H1 (cell line): ENCODE measurements around the gene USP24. TPM values are rescaled to one million over a fixed set of nuclear protein-coding genes. Genes with fewer than 3 reads are reported as not detected.

Experiments
- CTCF ChIA-PET: fragments of 300-600 bp; sonication (Branson Sonifier 250); formaldehyde crosslinking; loops from one replicate; lab custom pipeline; 2021; ENCODE audit not compliant: partially characterized antibody; lab: Charles Lee
- POLR2A ChIA-PET: fragments of 300-600 bp; sonication (Branson Sonifier 250); formaldehyde crosslinking; loops from one replicate; lab custom pipeline; 2021; ENCODE audit warnings: inconsistent platforms; ENCODE audit not compliant: partially characterized antibody; lab: Charles Lee
- DNase-seq, 2 experiments: peaks; one replicate each; pipeline versions ENCODE4 v3.0.0 to v3.0.0-alpha.2; 2010 to 2022; ENCODE audit warnings: low spot score in 2 of 2, low read depth in 1 of 2, mixed read lengths in 1 of 2
- FAIRE-seq: peaks from 2 replicates; lab custom pipeline; 2011; peaks lifted over from hg19 to GRCh38; lab: Jason Lieb, UNC
- H2AFZ ChIP-seq: 2 replicates; pipeline ENCODE4 v1.8.1; 2012; ENCODE audit warnings: low read length, inconsistent platforms
- H2AK5ac ChIP-seq: 2 replicates; pipeline ENCODE4 v1.6.1; 2013; ENCODE audit warnings: low read depth, low read length
- H2BK120ac ChIP-seq: replicated peaks from 2 replicates; pipeline ENCODE3; 2013; ENCODE audit warnings: low read depth, low read length, inconsistent platforms
- H2BK12ac ChIP-seq: 2 replicates; pipeline ENCODE4 v1.6.1; 2013; ENCODE audit warnings: low read depth, low read length
- H2BK15ac ChIP-seq: 2 replicates; pipeline ENCODE4 v1.6.1; 2013; ENCODE audit warnings: low read length
- H2BK20ac ChIP-seq: 2 replicates; pipeline ENCODE4 v1.6.1; 2013; ENCODE audit warnings: low read length
- H2BK5ac ChIP-seq: 2 replicates; pipeline ENCODE4 v1.6.1; 2013; ENCODE audit warnings: low read depth, low read length
- H3K14ac ChIP-seq: 2 replicates; pipeline ENCODE4 v1.6.1; 2013; ENCODE audit warnings: inconsistent platforms; ENCODE audit not compliant: insufficient read length
- H3K18ac ChIP-seq: 2 replicates; pipeline ENCODE4 v1.6.1; 2013; ENCODE audit warnings: low read length; ENCODE audit errors: extremely low read depth
- H3K23ac ChIP-seq: 2 replicates; pipeline ENCODE4 v1.6.1; 2013; ENCODE audit warnings: inconsistent platforms; ENCODE audit not compliant: insufficient read length
- H3K23me2 ChIP-seq: 2 replicates; pipeline ENCODE4 v1.6.1; 2013; ENCODE audit warnings: low read depth, low read length
- H3K27ac ChIP-seq: 2 replicates; pipeline ENCODE4 v1.6.1; 2011; ENCODE audit warnings: low read depth, low read length, inconsistent platforms
- H3K27me3 ChIP-seq, 4 experiments: replicated peaks in 1 of 4; 1 replicate in 1 of 4; 2 replicates in 3 of 4; pipeline versions ENCODE4 v1.6.1 to v1.8.1; 2011 to 2013; ENCODE audit warnings: low read length in 3 of 4, mild to moderate bottlenecking in 3 of 4, inconsistent platforms in 2 of 4, mixed read lengths in 2 of 4, moderate library complexity in 1 of 4; ENCODE audit not compliant: control insufficient read depth in 3 of 4, insufficient read depth in 3 of 4; ENCODE audit errors: extremely low read depth in 1 of 4
- H3K36me3 ChIP-seq, 4 experiments: 2 replicates each; pipeline versions ENCODE4 v1.6.1 to v1.8.1; 2011 to 2013; ENCODE audit warnings: mild to moderate bottlenecking in 4 of 4, low read length in 3 of 4, moderate library complexity in 2 of 4, control low read depth in 1 of 4, inconsistent platforms in 1 of 4; ENCODE audit not compliant: insufficient read depth in 4 of 4, control insufficient read depth in 2 of 4
- H3K4ac ChIP-seq: replicated peaks from 2 replicates; pipeline ENCODE3; 2013; ENCODE audit warnings: low read length, low read depth, mixed read lengths, inconsistent platforms; ENCODE audit not compliant: insufficient read length
- H3K4me1 ChIP-seq, 4 experiments: replicated peaks in 1 of 4; 1 replicate in 1 of 4; 2 replicates in 3 of 4; pipeline versions ENCODE4 v1.6.1 to v1.8.1; 2011 to 2013; ENCODE audit warnings: low read length in 3 of 4, inconsistent platforms in 2 of 4, mixed read lengths in 1 of 4; ENCODE audit not compliant: insufficient read depth in 4 of 4, control insufficient read depth in 3 of 4
- H3K4me2 ChIP-seq, 2 experiments: 2 replicates each; pipeline versions ENCODE4 v1.6.1 to v1.8.1; 2011 to 2013; ENCODE audit warnings: low read depth in 2 of 2, low read length in 2 of 2, control low read depth in 1 of 2, inconsistent platforms in 1 of 2, mild to moderate bottlenecking in 1 of 2; ENCODE audit not compliant: insufficient read depth in 1 of 2
- H3K4me3 ChIP-seq, 4 experiments: fragments of 200-600, 300-600 bp in 1 of 4; sonication (generic), shearing (Covaris generic), sonication (Bioruptor Twin) in 1 of 4; 2 replicates each; pipeline versions ENCODE4 v1.5.1 to v1.8.1; 2011 to 2016; ENCODE audit warnings: low read length in 4 of 4, low read depth in 3 of 4, control low read depth in 2 of 4, inconsistent platforms in 2 of 4, mild to moderate bottlenecking in 2 of 4, mixed read lengths in 1 of 4, moderate library complexity in 1 of 4; ENCODE audit not compliant: insufficient read depth in 2 of 4; ENCODE audit errors: extremely low read depth in 1 of 4
- H3K56ac ChIP-seq: replicated peaks from 2 replicates; pipeline ENCODE3; 2013; ENCODE audit warnings: low read depth, mild to moderate bottlenecking, mixed read lengths, low read length, inconsistent platforms; ENCODE audit not compliant: insufficient read length
- H3K79me1 ChIP-seq: 2 replicates; pipeline ENCODE4 v1.6.1; 2013; ENCODE audit warnings: low read depth, low read length, control low read depth
- H3K79me2 ChIP-seq, 2 experiments: 2 replicates each; pipeline versions ENCODE4 v1.6.1 to v1.8.1; 2012 to 2013; ENCODE audit warnings: low read length in 2 of 2, mild to moderate bottlenecking in 2 of 2, inconsistent platforms in 1 of 2; ENCODE audit not compliant: insufficient read depth in 2 of 2, control insufficient read depth in 1 of 2
- H3K9ac ChIP-seq, 4 experiments: replicated peaks in 1 of 4; 1 replicate in 1 of 4; 2 replicates in 3 of 4; pipeline versions ENCODE4 v1.6.1 to v1.8.1; 2011 to 2013; ENCODE audit warnings: low read depth in 3 of 4, low read length in 3 of 4, control low read depth in 2 of 4, mild to moderate bottlenecking in 2 of 4, moderate library complexity in 2 of 4, inconsistent platforms in 1 of 4; ENCODE audit errors: extremely low read depth in 1 of 4
- H3K9me3 ChIP-seq, 2 experiments: 2 replicates each; pipeline versions ENCODE4 v1.6.1 to v1.8.1; 2012 to 2013; ENCODE audit warnings: mild to moderate bottlenecking in 2 of 2, moderate library complexity in 2 of 2, control low read depth in 1 of 2, inconsistent platforms in 1 of 2, low read depth in 1 of 2, low read length in 1 of 2, mixed read lengths in 1 of 2; ENCODE audit not compliant: insufficient read depth in 2 of 2
- H4K20me1 ChIP-seq, 2 experiments: replicated peaks in 1 of 2; 2 replicates each; pipeline versions ENCODE3 to v1.8.1; 2011 to 2013; ENCODE audit warnings: inconsistent platforms in 2 of 2, low read length in 2 of 2, mild to moderate bottlenecking in 1 of 2; ENCODE audit not compliant: insufficient read depth in 2 of 2, control insufficient read depth in 1 of 2
- H4K5ac ChIP-seq: 2 replicates; pipeline ENCODE4 v1.6.1; 2013; ENCODE audit warnings: low read length, low read depth, mixed read lengths, inconsistent platforms; ENCODE audit not compliant: insufficient read length
- H4K8ac ChIP-seq: 2 replicates; pipeline ENCODE4 v1.8.0; 2013; ENCODE audit warnings: mild to moderate bottlenecking, moderate library complexity, low read length, inconsistent platforms; ENCODE audit not compliant: insufficient read depth; ENCODE audit errors: extremely low read depth
- H4K91ac ChIP-seq: replicated peaks from 2 replicates; pipeline ENCODE3; 2013; ENCODE audit warnings: low read length, mixed read lengths, inconsistent platforms; ENCODE audit not compliant: insufficient read length
- E2F6 ChIP-seq: IDR thresholded peaks from 2 replicates; pipeline ENCODE4 v1.6.1; 2012; ENCODE audit warnings: inconsistent platforms
- EGR1 ChIP-seq: IDR thresholded peaks from 2 replicates; pipeline ENCODE4 v1.6.1; 2011; ENCODE audit warnings: low read depth, low read length, borderline replicate concordance
- EZH2 ChIP-seq: fragments of 200-600 bp; sonication (generic); IDR thresholded peaks from 2 replicates; pipeline ENCODE4 v1.7.1; 2012; ENCODE audit warnings: low read depth, mild to moderate bottlenecking, moderate library complexity, low read length, inconsistent platforms; ENCODE audit not compliant: severe bottlenecking
- HDAC6 ChIP-seq: IDR thresholded peaks from one replicate; pipeline ENCODE4 v1.7.1; 2012; ENCODE audit warnings: low read depth, mild to moderate bottlenecking, inconsistent platforms, low read length, moderate library complexity
- KDM1A ChIP-seq: fragments of 200-600, 300-600 bp; sonication (generic); IDR thresholded peaks from 2 replicates; pipeline ENCODE4 v1.7.1; 2016; ENCODE audit warnings: mild to moderate bottlenecking, low read length, borderline replicate concordance
- NANOG ChIP-seq: IDR thresholded peaks from 2 replicates; pipeline ENCODE4 v1.6.1; 2011; ENCODE audit warnings: low read length, low read depth, mild to moderate bottlenecking, inconsistent platforms; ENCODE audit not compliant: insufficient read depth, poor library complexity, severe bottlenecking
- POLR2A ChIP-seq, 2 experiments: IDR thresholded peaks; 1 replicate in 1 of 2; 2 replicates in 1 of 2; pipeline ENCODE4 v1.6.1; 2011; ENCODE audit warnings: low read depth in 2 of 2, low read length in 2 of 2, mild to moderate bottlenecking in 2 of 2; ENCODE audit errors: control extremely low read depth in 1 of 2
- RBBP5 ChIP-seq: IDR thresholded peaks from 2 replicates; pipeline ENCODE4 v1.7.1; 2012; ENCODE audit warnings: low read depth, mild to moderate bottlenecking, inconsistent platforms, low read length, moderate library complexity, borderline replicate concordance
- SRF ChIP-seq: IDR thresholded peaks from 2 replicates; pipeline ENCODE4 v1.6.1; 2011; ENCODE audit warnings: mild to moderate bottlenecking, low read depth, low read length, moderate library complexity
- TCF12 ChIP-seq: IDR thresholded peaks from 2 replicates; pipeline ENCODE4 v1.6.1; 2011; ENCODE audit warnings: low read depth, mild to moderate bottlenecking, low read length
- YY1 ChIP-seq: IDR thresholded peaks from 2 replicates; pipeline ENCODE4 v1.6.1; 2011; ENCODE audit warnings: low read depth, mild to moderate bottlenecking, low read length
- WGBS, 2 experiments: shearing (Covaris generic) in 1 of 2; methylation state at CpG; one replicate each; pipeline versions ENCODE4 v1.1.6 to v1.1.7; 2013 to 2015; ENCODE audit warnings: low lambda C conversion rate in 2 of 2, mixed read lengths in 2 of 2, inconsistent platforms in 1 of 2, low coverage in 1 of 2, missing lambda C conversion rate in 1 of 2; ENCODE audit not compliant: insufficient replicate concordance in 2 of 2, insufficient coverage in 1 of 2, insufficient read length in 1 of 2; ENCODE audit errors: extremely low coverage in 1 of 2, missing lambda C conversion rate in 1 of 2; 5-methylcytosine and 5-hydroxymethylcytosine counted together
- polyA plus RNA-seq, 7 experiments: library from polyadenylated mRNA; depleted of rRNA in 3 of 7; stranded (reverse) in 5 of 7; unstranded in 2 of 7; fragments of >200 nt in 5 of 7; fragments of 200-250 nt in 2 of 7; gene quantifications; 1 replicate in 5 of 7; 2 replicates in 1 of 7; 4 replicates in 1 of 7; pipeline versions ENCODE4 v1.2.1 to v1.2.3, GENCODE V29; 2011 to 2013; ENCODE audit warnings: missing spikeins in 2 of 7, mixed read lengths in 2 of 7
- total RNA-seq: library from RNA; stranded (reverse); fragmentation: NEBNext Ultra II Directional; extraction: Animal tissue kit (Norgen Biotek cat#: 25700); gene quantifications from 2 replicates; pipeline ENCODE4 v1.2.1, GENCODE V29; 2021

USP24 gene
- total and polyA plus RNA-seq, 2 of the 8 experiments (the other 6 are each of a cell fraction or from before 2014, with no cell fraction given), result 11.1 to 34.6 TPM

- no peak overlapping the region for H2BK15ac ChIP-seq
- H4K8ac ChIP-seq, result peak overlapping the region; percentile 100; the same call in 1 of the 2 replicates
- H3K14ac ChIP-seq, result no peak overlapping the region
- H3K79me2 ChIP-seq, result peaks cover 4 to 46% of the 10 kb centered on the region in 2 experiments; a peak in 2 of 4 replicates
- no peak overlapping the region for H2BK120ac ChIP-seq
- peak overlapping the region; percentile 94 for H3K4ac ChIP-seq
- H2AFZ ChIP-seq, result no peak overlapping the region
- peaks cover 16% of the 10 kb centered on the region for H3K23me2 ChIP-seq
- WGBS, 2 experiments, result 3% methylated on average over 22 of the region's 46 CpGs; no CpG with 5 or more reads in 1 of the 2 experiments
- no peak overlapping the region for H2BK12ac ChIP-seq
- peak overlapping the region; percentile 74 for H3K56ac ChIP-seq
- ChIA-PET POLR2A (interaction anchor here (0.9 to 4.6 kb wide), 6 partner anchors 10 to 94 kb away, joined by 4 to 24 read pairs (median 5); no protein-coding TSS in a partner anchor), CTCF (interaction anchor here (3.3 kb wide), 1 partner anchor 71 kb away, joined by 13 read pairs; no protein-coding TSS in a partner anchor)
- H3K79me1 ChIP-seq, result no peaks in the 10 kb centered on the region
- FAIRE-seq, result no peak
- peaks cover 7 to 9% of the 10 kb centered on the region in 2 experiments for H4K20me1 ChIP-seq
- H2AK5ac ChIP-seq, result no peak overlapping the region
- no peaks in the 10 kb centered on the region; a peak in 1 of 8 replicates for H3K36me3 ChIP-seq
- peak overlapping the region; percentile 60 to 92 (median 78) for H3K4me3 ChIP-seq
- H2BK5ac ChIP-seq, result peak overlapping the region; percentile 96
- peak overlapping the region; percentile 3 for H4K5ac ChIP-seq
- peak overlapping the region; percentile 81 to 90 for H3K4me2 ChIP-seq
- H3K27me3 ChIP-seq, result peaks cover 0 to 3% (median 1%) of the 10 kb centered on the region in 4 experiments; a peak in 2 of 7 replicates
- H3K9me3 ChIP-seq, result no peaks in the 10 kb centered on the region
- H4K91ac ChIP-seq, result peak overlapping the region; percentile 99
- peaks cover 0 to 18% (median 10%) of the 10 kb centered on the region in 4 experiments; a peak in 6 of 7 replicates for H3K4me1 ChIP-seq
- no peak overlapping the region for H2BK20ac ChIP-seq
- peak overlapping the region; percentile 22 to 99 (median 96); a peak in 6 of 7 replicates for H3K9ac ChIP-seq
- H3K23ac ChIP-seq, result no peak overlapping the region
- H3K18ac ChIP-seq, result peak overlapping the region; percentile 100
- peak overlapping the region; percentile 98 for H3K27ac ChIP-seq
- DNase-seq, result peak in 1 of 2 experiments; percentile 81
- no peak for TF ChIP-seq POLR2A (IDR thresholded peaks at IDR 0.05; ENCODE audit: control extremely low read depth in 1 of 2, low read depth in 2 of 2, low read length in 2 of 2)
- TF ChIP-seq EGR1, result peak; percentile 58; the same call in 1 of the 2 replicates
- peak; percentile 59 for TF ChIP-seq E2F6
- no peak for TF ChIP-seq EZH2
- TF ChIP-seq HDAC6, result no peak
- no peak for TF ChIP-seq NANOG
- TF ChIP-seq TCF12, result no peak
- TF ChIP-seq SRF, result no peak
- peak; percentile 48; the same call in 1 of the 2 replicates for TF ChIP-seq RBBP5
- no peak for TF ChIP-seq KDM1A
- 0 out of 2 replicates have a peak, but pooled peaks have one; percentile 13 for TF ChIP-seq YY1
Observed at GRCh38 chr1:55214212-55214933, 791 bp downstream of the USP24 start.
